K562 (cell line): Measurements from ENCODE around the gene SAP30BP. TPM values are rescaled to one million over a fixed set of nuclear protein-coding genes. Genes with fewer than 3 reads are reported as not detected.

Experiments
- ATAC-seq: fragments of 200-7000 bp; cut with Tn5 transposase; 3 replicates; pipeline ENCODE4 v1.9.1; 2020; ENCODE audit warnings: moderate library complexity
- BruUV-seq: library from RNA; stranded (reverse); fragments of 400-500 nt; replicated peaks from 2 replicates; lab custom pipeline; 2021; lab: Mats Ljungman, UMichigan
- CTCF ChIA-PET: fragments of 300-600 bp; formaldehyde crosslinking; extraction: SDS; loops from one replicate; lab custom pipeline; 2021; ENCODE audit warnings: low intra/inter-chr PET ratio; lab: Yijun Ruan, JAX
- POLR2A ChIA-PET: fragments of 300-600, 350-650 bp; sonication (Branson Sonifier 250); formaldehyde crosslinking; extraction: SDS; loops from one replicate; lab custom pipeline; 2021; ENCODE audit warnings: antibody characterized with exemption, inconsistent platforms; lab: Yijun Ruan, JAX
- DNase-seq, 4 experiments: peaks; one replicate each; pipeline versions ENCODE4 v3.0.0 to v3.0.0-alpha.2; 2011 to 2018; ENCODE audit warnings: low spot score in 3 of 4, mixed read lengths in 3 of 4; ENCODE audit errors: extremely low read depth in 1 of 4
- FAIRE-seq: peaks from 2 replicates; lab custom pipeline; 2011; peaks lifted over from hg19 to GRCh38; lab: Jason Lieb, UNC
- H2AFZ ChIP-seq: 2 replicates; pipeline ENCODE4 v1.6.0; 2011; ENCODE audit warnings: low read depth, low read length, control low read depth, inconsistent platforms
- H3K27ac ChIP-seq: fragments of 200-600 bp; 3 replicates; pipeline ENCODE4 v1.8.0; 2011; ENCODE audit warnings: low read depth, mild to moderate bottlenecking, control low read depth, inconsistent platforms, low read length, moderate library complexity, mixed read lengths; ENCODE audit errors: extremely low read depth
- H3K27me3 ChIP-seq, 2 experiments: fragments of 300-600 bp in 1 of 2; 2 replicates in 1 of 2; 3 replicates in 1 of 2; pipeline versions ENCODE4 v1.6.0 to v1.8.0; 2011; ENCODE audit warnings: inconsistent platforms in 2 of 2, low read length in 2 of 2, mild to moderate bottlenecking in 1 of 2, mixed read lengths in 1 of 2, moderate library complexity in 1 of 2; ENCODE audit not compliant: control insufficient read depth in 2 of 2, insufficient read depth in 2 of 2
- H3K36me3 ChIP-seq: fragments of 300-600 bp; 3 replicates; pipeline ENCODE4 v1.8.0; 2011; ENCODE audit warnings: mild to moderate bottlenecking, low read length, inconsistent platforms; ENCODE audit not compliant: control insufficient read depth, insufficient read depth
- H3K4me1 ChIP-seq, 2 experiments: fragments of 200-600 bp in 1 of 2; replicated peaks in 1 of 2; 2 replicates in 1 of 2; 3 replicates in 1 of 2; pipeline versions ENCODE4 v1.5.1 to v1.8.0; 2011; ENCODE audit warnings: inconsistent platforms in 2 of 2, low read length in 2 of 2, mild to moderate bottlenecking in 1 of 2, mixed read lengths in 1 of 2, moderate library complexity in 1 of 2; ENCODE audit not compliant: control insufficient read depth in 2 of 2, insufficient read depth in 2 of 2
- H3K4me2 ChIP-seq: 2 replicates; pipeline ENCODE4 v1.6.1; 2011; ENCODE audit warnings: low read length, control low read depth, inconsistent platforms, mixed read lengths; ENCODE audit not compliant: insufficient read depth
- H3K4me3 ChIP-seq: fragments of 200-600 bp; sonication (generic), shearing (Covaris generic); 2 replicates; pipeline ENCODE4 v1.5.1; 2016; ENCODE audit warnings: control low read depth, inconsistent platforms
- H3K79me2 ChIP-seq: fragments of 200-600 bp; 3 replicates; pipeline ENCODE4 v1.8.0; 2011; ENCODE audit warnings: low read length, inconsistent platforms; ENCODE audit not compliant: control insufficient read depth, insufficient read depth
- H3K9ac ChIP-seq, 2 experiments: 2 replicates each; pipeline versions ENCODE4 v1.6.0 to v1.6.1; 2011; ENCODE audit warnings: low read depth in 2 of 2, low read length in 2 of 2, control low read depth in 1 of 2, inconsistent platforms in 1 of 2, mild to moderate bottlenecking in 1 of 2, mixed read lengths in 1 of 2; ENCODE audit not compliant: insufficient read depth in 1 of 2
- H3K9me1 ChIP-seq: one replicate; pipeline ENCODE4 v1.6.0; 2011; ENCODE audit warnings: inconsistent platforms, mild to moderate bottlenecking, low read length, moderate library complexity; ENCODE audit not compliant: control insufficient read depth, insufficient read depth
- H3K9me3 ChIP-seq: replicated peaks from 2 replicates; pipeline ENCODE4 v1.5.1; 2011; ENCODE audit warnings: low read depth, low read length, inconsistent platforms; ENCODE audit not compliant: control insufficient read depth, insufficient read depth
- H4K20me1 ChIP-seq: replicated peaks from 2 replicates; pipeline ENCODE4 v1.6.1; 2011; ENCODE audit warnings: low read length, inconsistent platforms, mixed read lengths; ENCODE audit not compliant: control insufficient read depth, insufficient read depth
- CEBPB ChIP-seq: fragments of 450-650 bp; IDR thresholded peaks from 2 replicates; pipeline ENCODE4 v1.6.1; 2016; ENCODE audit warnings: missing genetic modification characterization, missing compliant biosample characterization
- CTBP1 ChIP-seq: fragments of 450-650 bp; IDR thresholded peaks from 2 replicates; pipeline ENCODE4 v1.6.1; 2016; ENCODE audit warnings: borderline replicate concordance
- ETV6 ChIP-seq, 3 experiments: fragments of 150-350 bp in 1 of 3; sonication (generic) in 1 of 3; formaldehyde crosslinking in 1 of 3; IDR thresholded peaks; 2 replicates each; pipeline versions ENCODE4 v1.6.1 to v1.8.0; 2014 to 2022; ENCODE audit warnings: borderline replicate concordance in 2 of 3, low read depth in 2 of 3, antibody characterized with exemption in 1 of 3, low read length in 1 of 3, mild to moderate bottlenecking in 1 of 3, missing genetic modification reagents in 1 of 3
- HMGXB4 ChIP-seq: sonication (generic); formaldehyde crosslinking; IDR thresholded peaks from 2 replicates; pipeline ENCODE4 v1.8.1; 2023; ENCODE audit warnings: mild to moderate bottlenecking, missing genetic modification reagents
- POLR2AphosphoS5 ChIP-seq: IDR thresholded peaks from 2 replicates; pipeline ENCODE4 v1.6.1; 2011; ENCODE audit warnings: mild to moderate bottlenecking, low read depth, low read length, moderate library complexity; ENCODE audit not compliant: control insufficient read depth, insufficient read depth
- RBM34 ChIP-seq: fragments of 200-400 bp; formaldehyde crosslinking; IDR thresholded peaks from 2 replicates; pipeline ENCODE4 v1.6.1; 2018; ENCODE audit warnings: low read length, borderline replicate concordance; ENCODE audit not compliant: insufficient read depth
- RNF219 ChIP-seq: fragments of 250-450 bp; sonication (Bioruptor Pico); IDR thresholded peaks from 2 replicates; pipeline ENCODE4 v1.5.0; 2022; ENCODE audit warnings: mild to moderate bottlenecking
- SUPT5H ChIP-seq: fragments of 450-650 bp; IDR thresholded peaks from 2 replicates; pipeline ENCODE4 v1.6.1; 2016
- TFE3 ChIP-seq: fragments of 450-650 bp; formaldehyde crosslinking; IDR thresholded peaks from 2 replicates; pipeline ENCODE4 v1.4.0; 2020; ENCODE audit warnings: mild to moderate bottlenecking, mixed read lengths
- ZBTB5 ChIP-seq: fragments of 450-650 bp; IDR thresholded peaks from 2 replicates; pipeline ENCODE4 v1.6.1; 2017; ENCODE audit warnings: antibody characterized with exemption
- ZNF280B ChIP-seq: fragments of 250-450 bp; sonication (Bioruptor Pico); IDR thresholded peaks from 2 replicates; pipeline ENCODE4 v1.5.1; 2021; ENCODE audit warnings: mild to moderate bottlenecking
- ZNF354B ChIP-seq: fragments of 250-450 bp; sonication (Bioruptor Pico); IDR thresholded peaks from 2 replicates; pipeline ENCODE4 v1.4.0; 2020
- WGBS: fragments of 100-300 bp; shearing (Covaris generic); methylation state at CpG from one replicate; pipeline ENCODE4 v1.1.6; 2016; ENCODE audit warnings: low coverage, mixed read lengths; ENCODE audit not compliant: insufficient coverage; ENCODE audit errors: missing lambda C conversion rate; 5-methylcytosine and 5-hydroxymethylcytosine counted together
- in situ Hi-C: fragments of 300-500 bp; cut with MboI; formaldehyde crosslinking; loops from 4 replicates; pipeline ENCODE4 v1.15.0; 2018; ENCODE audit warnings: inconsistent platforms, mixed read lengths
- intact Hi-C: fragments of 100-400 bp; cut with micrococcal nuclease; formaldehyde crosslinking; loops from 2 replicates; pipeline ENCODE4 v1.14.2; 2022
- polyA plus RNA-seq, 8 experiments: library from polyadenylated mRNA; depleted of rRNA in 4 of 8; stranded (reverse) in 5 of 8; unstranded in 3 of 8; fragments of >200 nt; fragmentation: Nextera tagmentation in 2 of 8; fragmentation: Illumina TruSeq in 1 of 8; extraction: Ambion mirVana in 2 of 8; extraction: Trizol in 1 of 8; gene quantifications; 2 replicates each; pipeline versions ENCODE4 v1.2.1 to v1.2.3, GENCODE V29; 2011 to 2014; ENCODE audit warnings: inconsistent platforms in 1 of 8, missing spikeins in 1 of 8
- total RNA-seq, 7 experiments: library from RNA; depleted of rRNA in 6 of 7; stranded (reverse); fragments of >200 nt in 6 of 7; fragmentation: Illumina TruSeq in 2 of 7; extraction: Trizol in 2 of 7; gene quantifications; 2 replicates each; pipeline versions ENCODE4 v1.2.1 to v1.2.3, GENCODE V29; 2011 to 2021; ENCODE audit warnings: low replicate concordance in 1 of 7

SAP30BP gene
- total and polyA plus RNA-seq, 9 of the 15 experiments (the other 6 are each of a cell fraction or from before 2014, with no cell fraction given): 45.3 to 154 (median 71.7) TPM

GRCh38 chr17:75638893-75639292 lies 28.2 kb upstream of the SAP30BP start:
- H3K9me1 ChIP-seq: no peaks in the 10 kb centered on the region
- WGBS: 89% methylated on average over 13 of the region's 13 CpGs
- no peaks in the 10 kb centered on the region for H3K9me3 ChIP-seq
- H3K27ac ChIP-seq: no peak overlapping the region
- H2AFZ ChIP-seq: no peak overlapping the region
- H3K4me3 ChIP-seq: no peak overlapping the region
- CTCF ChIA-PET: no interaction called here
- peaks cover 3% of the 10 kb centered on the region; the same call in 1 of the 3 replicates for H3K36me3 ChIP-seq
- H3K9ac ChIP-seq: no peak overlapping the region
- H3K27me3 ChIP-seq: no peaks in the 10 kb centered on the region
- in situ Hi-C loops (no loop called here), intact Hi-C loops (no loop called here)
- FAIRE-seq: no peak
- no peak for DNase-seq
- POLR2A ChIA-PET: interaction anchor here (1.1 to 1.9 kb wide), 2 partner anchors 10 to 15 kb away, joined by 3 to 8 read pairs; no protein-coding TSS in a partner anchor
- H3K4me1 ChIP-seq: peaks cover 19 to 52% of the 10 kb centered on the region in 2 experiments
- BruUV-seq: no TSS peak
- H4K20me1 ChIP-seq: 0 out of 2 replicates have a peak, but pooled peaks cover 13% of the 10 kb centered on the region
- no peaks in the 10 kb centered on the region for H3K79me2 ChIP-seq
- no peak for ATAC-seq
- no peak overlapping the region for H3K4me2 ChIP-seq
- TF ChIP-seq POLR2AphosphoS5 (no peak), RNF219 (CRISPR knock-in tag) (no peak), ZBTB5 (no peak), CTBP1 (no peak), SUPT5H (no peak), RBM34 (no peak), ETV6 (IDR thresholded peaks at IDR 0.05; ENCODE audit: borderline replicate concordance in 1 of 2, low read depth in 2 of 2, low read length in 1 of 2) (no peak), ETV6 (CRISPR knock-in tag; IDR thresholded peaks at IDR 0.05; ENCODE audit: borderline replicate concordance) (no peak), HMGXB4 (CRISPR knock-in tag) (no peak), ZNF354B (CRISPR knock-in tag) (no peak), TFE3 (CRISPR knock-in tag) (no peak), ZNF280B (CRISPR knock-in tag) (no peak), CEBPB (tag) (no peak)
